Erythroblast (primary cell): ENCODE results near the gene SLC9C2.

Experiments used
- GATA1 ChIP-seq: IDR thresholded peaks from 2 replicates; pipeline ENCODE4 v1.6.1; 2011; ENCODE audit warnings: low read depth, mild to moderate bottlenecking, control low read depth, low read length, moderate library complexity
- POLR2A ChIP-seq: IDR thresholded peaks from 2 replicates; pipeline ENCODE4 v1.6.1; 2011; ENCODE audit warnings: mild to moderate bottlenecking, low read length

- TF ChIP-seq POLR2A (no peak), GATA1 (no peak)
Measured at GRCh38 chr1:173648880-173649605, 46.2 kb upstream of the SLC9C2 start.
